WERI-Rb-1 (cell line): ENCODE results near the gene LYRM4.

Source experiments
- DNase-seq: peaks from one replicate; pipeline ENCODE4 v3.0.0-alpha.2; 2020
- H3K27ac ChIP-seq: fragments of 250-450 bp; sonication (Bioruptor Pico); 2 replicates; pipeline ENCODE4 v1.5.1; 2020; ENCODE audit warnings: mild to moderate bottlenecking, moderate library complexity
- H3K27me3 ChIP-seq: fragments of 250-450 bp; sonication (Bioruptor Pico); 2 replicates; pipeline ENCODE4 v1.5.1; 2021; ENCODE audit warnings: mild to moderate bottlenecking, low read depth, moderate library complexity; ENCODE audit not compliant: insufficient read depth, severe bottlenecking
- H3K36me3 ChIP-seq: fragments of 250-450 bp; sonication (Bioruptor Pico); 2 replicates; pipeline ENCODE4 v1.5.1; 2020; ENCODE audit warnings: mild to moderate bottlenecking, moderate library complexity
- H3K4me3 ChIP-seq: 2 replicates; pipeline ENCODE4 v1.5.1; 2011; ENCODE audit warnings: low read depth, mild to moderate bottlenecking, control low read depth, low read length
- H3K9me3 ChIP-seq: fragments of 250-450 bp; sonication (Bioruptor Pico); 2 replicates; pipeline ENCODE4 v1.5.1; 2021; ENCODE audit warnings: mild to moderate bottlenecking, moderate library complexity; ENCODE audit not compliant: severe bottlenecking
- TF ChIP-seq, protein P1 (sequence below): IDR thresholded peaks from 2 replicates; pipeline ENCODE4 v1.5.1; 2011; ENCODE audit warnings: low read depth, mild to moderate bottlenecking, control low read depth, inconsistent platforms, low read length

LYRM4 gene

GRCh38 chr6:5125152-5126006 lies 135.4 kb downstream of the LYRM4 start:
- Histone ChIP-seq H3K36me3 (peaks cover 3% of the 10 kb centered on the region; the same call in 1 of the 2 replicates), H3K27ac (no peak overlapping the region), H3K4me3 (no peak overlapping the region), H3K9me3 (peaks cover 4% of the 10 kb centered on the region), H3K27me3 (no peaks in the 10 kb centered on the region)
- no peak for DNase-seq
- TF ChIP-seq, protein P1, sequence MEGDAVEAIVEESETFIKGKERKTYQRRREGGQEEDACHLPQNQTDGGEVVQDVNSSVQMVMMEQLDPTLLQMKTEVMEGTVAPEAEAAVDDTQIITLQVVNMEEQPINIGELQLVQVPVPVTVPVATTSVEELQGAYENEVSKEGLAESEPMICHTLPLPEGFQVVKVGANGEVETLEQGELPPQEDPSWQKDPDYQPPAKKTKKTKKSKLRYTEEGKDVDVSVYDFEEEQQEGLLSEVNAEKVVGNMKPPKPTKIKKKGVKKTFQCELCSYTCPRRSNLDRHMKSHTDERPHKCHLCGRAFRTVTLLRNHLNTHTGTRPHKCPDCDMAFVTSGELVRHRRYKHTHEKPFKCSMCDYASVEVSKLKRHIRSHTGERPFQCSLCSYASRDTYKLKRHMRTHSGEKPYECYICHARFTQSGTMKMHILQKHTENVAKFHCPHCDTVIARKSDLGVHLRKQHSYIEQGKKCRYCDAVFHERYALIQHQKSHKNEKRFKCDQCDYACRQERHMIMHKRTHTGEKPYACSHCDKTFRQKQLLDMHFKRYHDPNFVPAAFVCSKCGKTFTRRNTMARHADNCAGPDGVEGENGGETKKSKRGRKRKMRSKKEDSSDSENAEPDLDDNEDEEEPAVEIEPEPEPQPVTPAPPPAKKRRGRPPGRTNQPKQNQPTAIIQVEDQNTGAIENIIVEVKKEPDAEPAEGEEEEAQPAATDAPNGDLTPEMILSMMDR = no peak

- no peak for DNase-seq
- Histone ChIP-seq H3K27ac (no peak overlapping the region), H3K4me3 (no peak overlapping the region), H3K9me3 (peaks cover 4% of the 10 kb centered on the region), H3K27me3 (no peaks in the 10 kb centered on the region), H3K36me3 (peaks cover 3% of the 10 kb centered on the region; the same call in 1 of the 2 replicates)
- TF ChIP-seq, protein P1 = no peak
Measured at GRCh38 chr6:5124526-5124925, 136.2 kb downstream of the LYRM4 start.

- TF ChIP-seq, protein P1 = no peak
- DNase-seq = no peak
- H3K36me3 ChIP-seq = peaks cover 3% of the 10 kb centered on the region; the same call in 1 of the 2 replicates
- no peak overlapping the region for H3K4me3 ChIP-seq
- H3K27me3 ChIP-seq = no peaks in the 10 kb centered on the region
- H3K9me3 ChIP-seq = peaks cover 4% of the 10 kb centered on the region
- H3K27ac ChIP-seq = no peak overlapping the region
Measured at GRCh38 chr6:5123296-5124143, 137.2 kb downstream of the LYRM4 start.

DNA sequence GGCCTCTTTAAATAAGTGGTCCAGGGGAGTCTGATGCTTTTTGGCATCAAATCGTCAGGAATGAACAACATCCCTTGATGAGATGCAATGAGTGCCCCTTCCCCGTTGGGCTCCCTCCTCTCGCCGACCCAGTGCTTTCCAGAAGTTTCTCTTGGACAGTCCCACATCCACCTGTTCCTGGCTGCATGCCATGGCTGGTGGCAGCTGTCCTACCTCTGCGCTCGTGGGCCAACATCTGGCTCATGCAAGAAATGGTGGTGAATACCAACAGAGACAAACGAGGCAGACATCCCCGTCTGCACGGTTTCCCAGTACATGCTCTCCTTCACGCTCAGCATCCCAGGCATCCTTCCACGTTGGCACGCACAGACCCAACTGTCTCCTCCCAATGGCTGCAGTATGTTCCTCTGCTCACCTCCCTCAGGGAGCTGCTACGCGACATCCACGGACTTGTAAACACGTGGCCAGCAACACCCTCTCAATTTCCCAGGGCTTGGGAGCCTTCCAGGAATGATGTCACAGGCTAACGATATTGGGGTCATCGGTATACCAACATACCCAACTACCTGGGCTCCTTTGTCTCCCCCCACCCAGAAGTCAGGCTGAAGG lies 138.1 kb downstream of the LYRM4 start:
- no peak overlapping the region for H3K27ac ChIP-seq
- peaks cover 4% of the 10 kb centered on the region for H3K9me3 ChIP-seq
- no peaks in the 10 kb centered on the region for H3K27me3 ChIP-seq
- no peak for DNase-seq
- peaks cover 3% of the 10 kb centered on the region; the same call in 1 of the 2 replicates for H3K36me3 ChIP-seq
- no peak overlapping the region for H3K4me3 ChIP-seq
- TF ChIP-seq, protein P1 = no peak

GRCh38 chr6:5121956-5122355 lies 138.8 kb downstream of the LYRM4 start:
- Histone ChIP-seq H3K27me3 (no peaks in the 10 kb centered on the region), H3K36me3 (peaks cover 3% of the 10 kb centered on the region; the same call in 1 of the 2 replicates), H3K27ac (no peak overlapping the region), H3K9me3 (peaks cover 4% of the 10 kb centered on the region), H3K4me3 (no peak overlapping the region)
- DNase-seq = no peak
- TF ChIP-seq, protein P1 = no peak
